RWPE1 (cell line): ENCODE measurements around the gene PTGES2.

Source experiments
- CTCF ChIA-PET: fragments of 350-600 bp; sonication (Branson Sonifier 250); formaldehyde crosslinking; extraction: SDS; loops from one replicate; lab custom pipeline; 2021; lab: Yijun Ruan, JAX
- POLR2A ChIA-PET: fragments of 400-600 bp; formaldehyde crosslinking; extraction: SDS; loops from one replicate; lab custom pipeline; 2020; ENCODE audit warnings: antibody characterized with exemption; ENCODE audit not compliant: low non-redundant PET; lab: Yijun Ruan, JAX
- DNase-seq: peaks from one replicate; pipeline ENCODE4 v3.0.0; 2012; ENCODE audit warnings: low spot score
- H3K27ac ChIP-seq: fragments of 450-650 bp; 2 replicates; pipeline ENCODE4 v1.5.1; 2017
- CTCF ChIP-seq: fragments of 450-650 bp; conservative IDR thresholded peaks from 2 replicates; pipeline ENCODE4 v1.5.1; 2017; ENCODE audit warnings: low read depth, mild to moderate bottlenecking

The PTGES2 gene

GRCh38 chr9:128092199-128092977 is 35.1 kb downstream of the PTGES2 start:
- DNase-seq: no peak
- POLR2A ChIA-PET: interaction anchor here (0.6 kb wide), 2 partner anchors 9 to 29 kb away, joined by 3 to 7 read pairs; no protein-coding TSS in a partner anchor
- CTCF ChIA-PET: interaction anchor here (0.9 to 1.4 kb wide), 3 partner anchors 25 to 41 kb away, joined by 3 to 12 read pairs (median 4); no protein-coding TSS in a partner anchor
- no peak for TF ChIP-seq CTCF
- H3K27ac ChIP-seq: peak overlapping the region; percentile 55

- no peak for TF ChIP-seq CTCF
- DNase-seq: no peak
- ChIA-PET CTCF (interaction anchor here (1.0 to 1.1 kb wide), 2 partner anchors 17 to 26 kb away, joined by 3 read pairs; no protein-coding TSS in a partner anchor), POLR2A (no interaction called here)
- peak overlapping the region; percentile 55 for H3K27ac ChIP-seq
Observed at GRCh38 chr9:128091571-128091970, 36.0 kb downstream of the PTGES2 start.

GRCh38 chr9:128091144-128091543 is 36.4 kb downstream of the PTGES2 start:
- POLR2A ChIA-PET: no interaction called here
- no peak for TF ChIP-seq CTCF
- no peak for DNase-seq
- CTCF ChIA-PET: interaction anchor here (0.5 to 1.1 kb wide), 5 partner anchors 17 to 210 kb away, joined by 3 read pairs; partner anchors contain the start of gene PIP5KL1
- H3K27ac ChIP-seq: peak overlapping the region; percentile 55

- no peak for DNase-seq
- ChIA-PET POLR2A (no interaction called here), CTCF (interaction anchor here (2.4 kb wide), 1 partner anchor 28 kb away, joined by 11 read pairs; no protein-coding TSS in a partner anchor)
- TF ChIP-seq CTCF: no peak
- no peak overlapping the region for H3K27ac ChIP-seq
Observed at GRCh38 chr9:128089299-128089698, 38.2 kb downstream of the PTGES2 start.

GRCh38 chr9:128088253-128088945 is 39.1 kb downstream of the PTGES2 start:
- no peak for DNase-seq
- H3K27ac ChIP-seq: no peak overlapping the region
- ChIA-PET CTCF (interaction anchor here (2.4 kb wide), 1 partner anchor 29 kb away, joined by 11 read pairs; no protein-coding TSS in a partner anchor), POLR2A (interaction anchor here (1.1 kb wide), 1 partner anchor 21 kb away, joined by 3 read pairs; the partner anchor contains the start of genes NAIF1 and SLC25A25)
- TF ChIP-seq CTCF: no peak

- no peak for TF ChIP-seq CTCF
- POLR2A ChIA-PET: interaction anchor here (1.1 kb wide), 1 partner anchor 20 kb away, joined by 3 read pairs; the partner anchor contains the start of genes NAIF1 and SLC25A25
- H3K27ac ChIP-seq: no peak overlapping the region
- CTCF ChIA-PET: interaction anchor here (0.7 to 2.4 kb wide), 3 partner anchors 23 to 129 kb away, joined by 3 to 11 read pairs (median 3); no protein-coding TSS in a partner anchor
- no peak for DNase-seq
Observed at GRCh38 chr9:128087262-128087661, 40.3 kb downstream of the PTGES2 start.
